GM21381 (cell line): ENCODE measurements around the gene NTN1.
"Not testable (repeated sequence)": the region's sequence is repeated elsewhere in the genome, so short reads cannot be mapped to it uniquely, and the experiment has no call there.

Source experiments
- ATAC-seq: cut with Tn5 transposase; IDR thresholded peaks from one replicate; pipeline ENCODE4 v1.9.1; 2021; ENCODE audit warnings: mild to moderate bottlenecking, moderate library complexity; ENCODE audit not compliant: unreplicated experiment

The NTN1 gene

DNA sequence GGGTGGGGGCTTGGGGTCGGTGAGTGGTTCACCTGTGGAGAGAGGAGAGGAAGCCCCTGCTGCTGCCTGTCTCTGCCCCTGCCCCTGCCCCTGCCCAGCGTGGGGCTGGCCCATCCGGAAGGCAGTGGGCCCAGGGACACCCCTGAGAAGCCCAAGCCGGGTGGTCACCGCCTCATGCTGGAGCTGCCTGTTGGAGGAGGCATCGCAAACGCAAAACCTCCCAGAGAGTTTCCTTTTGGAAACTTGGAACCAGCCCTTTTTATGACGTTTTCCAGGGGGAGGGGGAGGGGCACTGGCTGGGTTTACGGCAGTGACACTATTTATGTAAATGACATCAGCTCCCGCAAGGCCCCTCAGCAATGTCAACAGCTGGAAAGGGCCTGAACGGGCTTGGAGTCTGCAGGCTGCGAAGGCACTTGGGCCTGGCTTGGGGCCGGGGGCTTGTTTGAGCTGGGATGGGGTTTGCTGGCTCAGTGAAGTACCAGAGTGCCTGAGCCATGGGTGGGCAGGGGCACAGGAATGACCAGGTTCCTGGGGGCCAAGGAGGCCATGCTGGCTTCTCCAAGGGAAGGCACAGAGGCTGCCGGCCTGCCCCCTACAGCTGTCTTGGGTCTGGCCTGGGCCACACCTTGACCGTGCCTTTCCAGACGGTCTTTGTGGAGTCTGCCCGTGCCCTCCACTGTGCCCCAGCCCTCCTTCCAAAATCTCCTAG lies 219.5 kb downstream of the NTN1 start:
- ATAC-seq = no peak

DNA sequence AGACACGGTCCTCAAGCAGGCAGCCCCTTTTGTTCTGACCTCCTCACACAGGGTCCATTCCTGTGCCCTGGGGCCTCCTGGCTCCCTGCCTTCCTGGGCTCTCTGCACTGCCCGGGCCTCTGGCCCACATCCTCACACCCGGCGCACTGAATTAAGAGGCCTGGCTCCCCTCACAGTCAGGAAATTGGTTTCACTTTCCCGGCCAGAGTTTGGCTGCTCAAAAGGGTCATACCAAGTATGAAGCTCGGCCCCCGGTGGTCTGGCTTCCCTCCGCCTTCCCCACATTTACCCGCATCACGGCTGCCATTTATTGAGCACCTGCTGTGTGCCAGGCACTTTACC lies 220.0 kb downstream of the NTN1 start:
- ATAC-seq = no peak

DNA sequence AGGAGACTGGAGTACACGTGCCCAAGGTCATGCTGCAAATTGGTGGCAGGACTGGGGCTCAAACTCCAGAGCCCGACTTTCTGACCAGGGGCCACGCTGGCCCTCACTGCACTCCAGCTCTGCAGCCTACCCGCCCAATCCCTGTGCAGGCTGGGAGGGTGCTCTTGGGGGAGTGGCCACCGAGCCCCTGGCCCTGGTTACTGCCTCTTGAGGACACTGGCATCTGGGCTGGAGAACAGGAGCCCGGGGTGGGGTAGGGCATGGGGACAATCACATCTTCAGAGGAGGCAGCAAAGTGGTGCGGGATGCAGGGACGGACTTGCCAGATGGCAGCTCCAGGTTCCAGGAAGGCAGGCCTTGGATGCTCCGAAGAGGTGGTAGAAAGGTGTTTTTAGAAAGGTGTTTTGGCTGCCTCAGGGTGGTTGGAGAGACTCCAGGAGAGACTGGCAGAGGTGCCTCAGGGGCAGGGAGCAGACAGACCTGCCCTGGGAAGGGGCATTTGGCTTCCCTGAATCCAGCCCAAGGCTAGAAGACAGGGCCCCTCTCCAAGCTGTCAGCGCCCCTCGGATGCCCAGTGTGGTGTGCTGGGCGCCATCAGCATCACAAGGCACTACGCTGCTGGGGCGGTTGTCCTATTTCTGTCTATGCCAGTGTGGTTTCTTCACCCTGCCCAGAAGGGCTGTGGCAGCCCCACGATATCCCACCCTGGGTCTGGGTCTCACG lies 220.6 kb downstream of the NTN1 start:
- ATAC-seq = no peak

DNA sequence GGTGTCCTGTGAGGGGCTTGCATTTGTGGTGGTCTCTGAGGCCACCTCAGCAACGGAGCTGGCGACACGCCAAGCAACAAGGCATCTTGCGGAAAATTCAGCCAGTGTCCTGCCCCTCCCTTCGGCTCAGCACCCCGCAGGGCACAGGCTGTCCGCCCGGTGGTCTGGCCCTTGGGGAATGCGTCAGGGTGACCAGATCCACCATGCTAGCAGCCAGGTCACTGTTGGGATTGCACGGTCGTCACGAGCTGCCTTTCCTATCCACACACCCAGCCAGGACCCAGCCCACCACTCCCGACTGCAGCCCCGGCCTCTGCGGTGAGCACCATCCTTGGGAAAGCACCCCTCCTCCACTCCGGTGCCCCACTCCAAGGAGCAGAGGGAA lies 221.2 kb downstream of the NTN1 start:
- no peak for ATAC-seq

DNA sequence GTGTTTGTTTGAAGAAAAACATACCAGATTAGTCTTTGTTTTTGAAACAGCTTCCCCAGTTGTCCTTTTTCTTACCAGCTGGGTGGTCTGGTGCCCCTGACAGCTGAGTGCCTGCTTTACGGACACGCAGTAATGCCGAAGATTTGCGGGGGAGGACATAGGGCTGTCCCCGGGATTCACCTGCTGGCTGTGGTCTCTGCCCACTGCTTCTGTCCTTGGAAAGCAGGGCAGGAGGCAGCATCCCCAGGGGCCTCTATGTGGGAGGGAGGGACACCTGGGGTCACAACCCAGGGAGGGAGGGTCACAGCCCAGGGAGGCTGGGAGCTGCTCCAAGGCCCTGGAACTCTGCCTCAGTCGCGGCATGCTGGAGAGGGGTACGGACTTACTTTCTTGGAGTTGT lies 221.7 kb downstream of the NTN1 start:
- no peak for ATAC-seq

DNA sequence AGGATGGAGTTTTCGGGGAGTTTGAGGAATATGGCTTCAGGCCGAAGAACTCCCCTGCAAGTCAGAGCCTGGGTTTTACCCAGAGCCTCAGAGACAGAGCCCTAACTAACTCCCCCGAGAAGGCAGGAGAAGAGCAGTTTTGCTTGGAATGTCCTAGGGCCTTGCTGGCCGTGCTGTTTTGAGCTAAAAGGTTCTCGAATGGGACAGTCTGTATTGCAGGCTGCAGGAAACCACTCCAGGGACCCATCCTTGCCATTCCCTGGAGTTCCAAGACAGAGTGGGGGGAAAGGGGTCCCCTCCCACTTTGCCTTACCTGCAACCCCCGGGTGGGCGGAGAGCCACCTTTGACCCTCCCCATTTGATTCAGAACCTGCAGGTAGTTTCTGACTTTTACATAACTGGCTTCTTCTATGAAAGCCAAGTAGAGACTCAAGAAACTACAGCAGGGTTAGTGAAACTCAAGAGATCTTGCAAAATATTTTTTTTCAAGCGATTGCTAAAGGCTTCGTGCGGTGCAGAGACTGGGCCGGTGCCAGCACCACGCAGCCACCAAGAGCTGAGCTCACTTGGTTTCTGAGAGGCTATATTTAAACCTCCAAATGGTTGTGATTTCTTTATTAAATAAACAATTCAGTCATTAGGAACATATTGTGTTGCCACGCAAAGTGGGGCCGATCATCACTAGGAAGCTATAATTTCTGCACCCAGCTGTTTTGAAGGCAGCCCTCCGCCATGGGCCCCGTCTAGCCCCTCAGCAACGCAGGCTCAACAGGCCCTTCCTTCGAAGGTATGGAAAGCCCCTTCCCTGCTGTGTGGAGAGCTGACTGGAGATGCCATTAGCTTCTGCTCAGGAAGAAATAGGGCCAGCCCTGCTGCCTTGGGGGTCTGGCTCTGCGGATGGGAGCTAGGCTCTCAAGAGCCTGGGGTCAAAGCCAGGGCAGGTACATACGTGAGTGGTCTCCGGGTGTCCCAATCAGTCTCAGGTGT lies 223.0 kb downstream of the NTN1 start:
- no peak for ATAC-seq

DNA sequence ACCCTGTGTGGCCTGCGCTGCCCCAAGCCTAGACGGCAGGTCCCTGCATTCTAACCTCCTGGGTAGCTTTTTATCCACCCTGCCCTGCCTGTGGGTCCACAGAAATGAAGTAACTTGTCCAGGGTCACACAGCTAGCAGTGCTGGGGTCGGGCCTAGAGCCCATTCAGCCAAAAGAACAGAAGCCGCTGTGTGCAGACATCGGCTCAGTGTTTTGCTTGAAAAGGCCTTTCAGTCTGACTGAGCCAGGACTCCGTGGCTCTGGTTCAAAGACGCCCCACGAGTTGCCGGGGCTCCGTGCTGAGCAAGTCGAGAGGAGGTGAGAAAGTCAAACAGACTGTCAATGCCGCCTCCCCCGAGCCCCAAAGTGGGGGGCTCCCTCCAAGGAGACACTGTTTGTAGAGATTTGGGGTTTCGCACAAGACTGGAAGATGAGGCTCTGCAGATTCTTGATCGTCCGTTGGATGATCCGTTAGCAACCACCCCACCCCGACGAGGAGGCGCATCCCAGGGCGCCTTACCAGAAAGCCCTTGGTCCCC lies 226.2 kb downstream of the NTN1 start:
- no peak for ATAC-seq

DNA sequence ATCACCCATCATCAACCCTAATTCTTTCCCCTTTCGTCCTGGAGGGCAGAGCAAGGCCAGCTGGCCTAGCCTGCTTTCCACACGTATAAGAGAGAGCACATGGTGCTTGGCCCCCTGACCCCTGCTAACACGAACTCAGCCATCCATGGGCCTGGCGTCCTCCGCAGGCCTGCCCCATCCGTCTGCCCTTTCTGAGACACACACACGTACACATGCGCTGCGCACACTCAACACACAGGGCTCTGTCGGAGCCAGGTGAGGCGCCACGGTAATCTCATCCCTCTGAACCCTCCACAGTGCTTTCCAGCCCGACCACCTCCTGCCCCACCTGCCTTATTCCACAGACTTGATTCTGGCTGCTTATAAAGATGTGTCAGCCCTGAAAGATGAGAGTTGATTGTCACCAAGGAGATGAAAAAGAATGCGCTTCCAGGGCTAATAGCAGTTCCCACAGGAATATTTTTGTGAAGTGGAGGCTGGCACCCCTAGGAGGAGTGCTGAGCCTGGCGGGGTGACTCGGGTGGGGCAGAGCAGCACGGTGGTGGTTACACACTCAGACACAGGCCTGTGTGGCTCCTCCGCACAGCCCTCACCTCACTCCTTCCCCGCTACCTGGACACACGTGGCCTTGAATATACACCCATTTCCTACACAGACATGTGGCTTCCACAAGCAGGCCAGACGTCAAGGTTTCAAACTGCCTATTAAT lies 228.1 kb downstream of the NTN1 start:
- no peak for ATAC-seq

DNA sequence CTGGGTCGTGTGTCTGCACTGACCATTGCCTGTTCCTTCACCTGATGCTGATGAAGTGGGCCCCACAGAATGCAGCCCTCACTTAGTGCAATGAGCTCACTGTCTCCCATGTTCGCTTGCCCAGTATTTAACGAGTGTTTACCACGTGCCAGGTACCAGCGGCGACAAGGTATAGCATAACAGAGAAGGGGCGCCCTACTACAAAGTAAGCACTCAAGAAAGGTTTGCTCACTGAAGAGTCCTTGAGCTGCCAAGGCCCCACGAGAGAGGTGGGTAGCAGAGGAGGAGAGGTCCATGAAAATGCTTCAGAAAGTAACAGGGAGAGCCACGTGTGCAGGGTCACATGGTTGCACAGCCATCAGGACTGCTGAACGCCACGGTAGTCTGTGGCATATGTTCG lies 230.0 kb downstream of the NTN1 start:
- no peak for ATAC-seq

DNA sequence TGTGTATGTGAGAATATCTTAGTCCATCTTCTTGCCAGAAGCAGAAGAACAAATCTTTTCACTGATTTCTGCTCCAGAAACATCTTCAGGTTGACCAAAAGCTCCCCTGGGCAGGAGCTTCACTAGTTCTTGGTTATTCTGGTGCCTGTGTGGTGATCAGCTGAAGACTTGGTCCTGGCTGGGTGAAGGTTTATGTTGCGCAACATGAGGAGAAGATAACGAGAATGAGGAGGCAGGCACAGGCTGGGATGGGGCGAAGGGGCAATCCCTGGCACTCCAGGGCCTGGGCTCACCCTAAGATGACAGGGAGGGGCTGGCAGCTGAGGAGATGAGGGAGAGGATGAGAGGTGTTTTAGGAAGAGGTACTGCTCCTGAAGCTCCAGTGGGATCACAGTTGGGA lies 232.0 kb downstream of the NTN1 start:
- no peak for ATAC-seq

DNA sequence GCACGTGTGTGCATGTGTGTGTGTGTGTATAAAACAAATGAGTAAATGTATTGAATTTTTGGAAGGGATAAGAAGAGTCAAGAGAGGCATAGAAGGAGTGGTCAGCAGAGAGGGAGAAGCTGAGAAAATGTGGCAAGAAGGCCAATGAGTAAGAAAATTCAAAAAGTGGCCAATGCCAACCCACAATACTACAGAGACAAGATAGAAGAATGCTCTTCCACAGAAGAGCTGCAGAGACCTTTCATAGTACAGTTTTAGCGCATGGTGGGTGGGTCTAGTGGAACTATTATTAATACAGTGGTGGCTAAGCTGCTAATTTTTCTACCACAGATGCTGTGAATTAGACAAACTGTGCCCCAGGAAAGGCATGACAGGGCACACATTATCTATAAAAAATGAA lies 233.5 kb downstream of the NTN1 start:
- no peak for ATAC-seq

DNA sequence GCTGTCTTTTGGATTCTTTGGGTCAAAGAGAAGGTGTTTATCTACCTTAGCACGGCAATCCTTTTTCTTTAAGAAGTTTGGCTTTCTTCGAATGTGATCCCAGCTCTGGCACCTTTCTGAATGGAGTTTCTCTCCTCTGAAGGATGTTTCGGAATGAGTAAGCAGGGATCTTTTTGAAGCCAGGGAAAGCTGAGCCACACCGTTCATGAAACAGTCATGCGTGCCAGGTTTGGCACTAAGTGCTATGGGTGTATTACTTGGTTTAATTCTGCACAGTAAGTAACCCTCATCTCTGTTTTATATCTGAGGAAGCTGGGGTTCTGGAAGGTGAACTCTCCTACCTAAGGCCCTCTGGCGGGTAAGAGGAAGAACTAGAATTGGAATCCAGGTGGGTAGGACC lies 234.5 kb downstream of the NTN1 start:
- ATAC-seq = no peak

DNA sequence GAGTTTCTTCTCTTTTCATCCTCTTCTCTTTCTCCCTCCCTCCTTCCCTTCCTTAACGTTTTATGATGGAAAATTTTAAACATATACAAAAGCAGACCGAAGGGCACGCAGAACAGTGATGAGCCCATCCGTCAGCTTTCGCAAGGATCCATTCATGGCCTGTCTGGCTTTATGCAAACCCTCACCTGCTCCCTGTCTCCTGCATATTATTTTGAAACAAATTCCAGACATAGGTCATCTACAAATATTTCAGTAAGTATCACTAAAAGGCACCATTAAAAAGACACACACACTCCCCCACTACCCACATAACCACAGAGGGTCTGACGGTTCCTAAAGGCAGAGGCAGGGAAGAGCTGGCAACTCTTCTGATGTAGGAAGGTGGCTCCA lies 235.0 kb downstream of the NTN1 start:
- no peak for ATAC-seq

DNA sequence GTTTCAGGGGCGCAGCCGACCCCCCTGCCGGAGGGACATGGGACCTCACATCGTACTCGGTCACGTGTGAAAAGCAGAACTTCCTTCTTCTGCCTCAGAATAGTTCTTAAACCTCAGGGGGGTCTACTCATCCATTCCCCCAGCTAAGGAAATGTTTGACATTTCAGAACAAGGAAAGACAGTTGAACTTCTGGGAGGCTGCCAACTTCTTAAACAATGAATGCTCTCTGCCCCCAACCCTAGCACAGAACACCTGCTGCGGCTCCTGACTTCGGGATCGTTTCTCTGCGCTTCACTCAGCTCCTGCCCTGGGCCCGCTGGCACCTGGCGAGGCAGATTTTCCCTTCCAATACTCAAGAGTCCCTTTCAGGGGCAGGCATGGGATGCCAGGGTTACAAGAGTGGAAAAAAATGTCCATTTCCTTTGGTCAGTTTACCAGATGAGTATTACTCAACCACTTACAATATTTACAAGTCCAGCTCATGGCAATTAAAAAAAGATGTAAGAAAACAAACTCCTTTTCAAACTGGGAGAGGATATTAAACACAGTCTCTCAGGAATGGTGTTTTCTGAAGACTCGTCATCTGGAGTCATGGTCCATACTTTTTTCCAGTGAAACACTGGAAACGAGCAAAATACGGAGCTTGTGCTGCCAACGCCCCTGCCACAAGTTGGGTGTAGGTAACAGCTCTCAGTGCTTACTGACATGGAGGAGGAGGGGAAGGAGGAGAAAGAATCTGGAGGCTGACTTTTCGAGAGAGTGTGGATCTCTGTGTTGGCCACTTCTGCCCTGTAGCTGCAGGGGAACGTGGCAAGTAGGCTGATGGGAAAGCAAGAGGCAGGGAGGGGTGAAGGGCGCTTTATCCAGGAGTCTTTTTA lies 235.7 kb downstream of the NTN1 start:
- no peak for ATAC-seq

DNA sequence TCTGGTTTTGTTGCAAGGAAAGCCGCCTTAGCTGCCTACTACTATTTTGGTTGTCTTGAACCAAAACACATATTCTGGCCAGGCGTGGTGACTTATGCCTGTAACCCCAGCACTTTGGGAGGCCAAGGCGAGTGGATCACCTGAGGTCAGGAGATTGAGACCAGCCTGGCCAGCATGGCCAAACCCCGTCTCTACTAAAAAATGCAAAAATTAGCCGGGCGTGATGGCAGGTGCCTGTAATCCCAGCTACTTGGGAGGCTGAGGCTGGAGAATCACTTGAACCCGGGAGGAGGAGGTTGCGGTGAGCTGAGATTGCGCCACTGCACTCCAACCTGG lies 236.3 kb downstream of the NTN1 start:
- ATAC-seq = not testable (repeated sequence)

DNA sequence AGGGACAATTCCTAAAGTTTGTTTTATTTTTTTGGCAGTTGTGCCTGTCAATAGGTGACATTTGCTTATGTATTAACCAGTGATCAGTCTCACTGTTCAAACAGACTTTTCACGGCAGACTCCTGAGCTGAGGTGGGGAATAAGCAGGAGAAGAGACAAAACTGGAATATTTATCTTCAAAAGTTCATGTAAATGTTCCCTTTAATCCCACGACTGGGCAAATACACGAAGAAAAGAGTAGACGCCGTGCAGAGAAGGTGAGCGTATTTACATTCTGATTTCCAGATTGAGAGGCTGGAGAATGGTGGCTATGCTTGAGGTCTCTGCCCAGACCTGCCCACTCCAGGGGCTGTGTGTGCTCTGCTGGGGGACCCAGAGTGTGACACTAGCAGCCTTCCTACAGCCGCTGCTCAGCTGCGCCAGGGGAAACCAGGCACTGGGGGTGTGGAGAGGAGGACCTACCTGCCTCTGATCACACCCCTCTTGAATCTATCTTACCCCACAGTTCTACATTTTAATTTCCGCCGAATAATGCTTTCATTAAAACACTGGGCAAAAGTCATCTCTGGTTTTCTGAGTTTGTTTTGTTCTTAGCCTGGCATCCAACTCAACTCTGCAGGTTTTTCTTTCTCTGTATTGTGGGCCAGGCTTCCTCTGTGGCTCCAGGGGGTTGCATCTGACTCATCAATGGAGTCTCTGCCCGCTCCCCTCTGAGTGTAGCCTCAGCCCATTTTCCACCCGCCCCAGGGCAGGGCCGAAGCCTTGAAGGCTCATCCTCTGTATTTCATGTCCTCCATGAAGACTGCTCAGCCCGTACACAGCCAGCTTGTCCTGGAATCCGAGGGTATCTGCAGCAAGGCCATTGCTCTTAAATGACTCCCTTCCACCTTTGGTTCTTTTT lies 237.1 kb downstream of the NTN1 start:
- ATAC-seq = no peak

DNA sequence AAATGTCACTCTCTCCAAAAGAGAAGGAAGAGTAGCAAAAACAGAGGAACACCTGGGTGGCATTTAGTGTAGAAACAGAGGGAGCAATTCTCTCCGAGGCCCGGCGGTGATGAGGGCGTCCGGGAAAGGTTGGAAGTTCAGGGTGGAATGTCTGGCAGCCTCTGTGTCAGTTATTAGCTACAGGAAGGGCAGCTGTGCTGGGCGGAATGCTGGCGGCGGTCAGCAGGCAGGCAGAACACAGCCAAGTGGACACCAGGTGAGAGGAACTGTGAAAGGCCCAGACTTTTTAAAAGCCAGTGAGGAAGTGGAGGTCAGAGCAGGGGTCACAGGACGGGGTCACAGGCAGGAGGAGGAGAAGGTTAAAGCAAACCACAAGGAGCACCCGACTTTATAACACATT lies 238.1 kb downstream of the NTN1 start:
- no peak for ATAC-seq

DNA sequence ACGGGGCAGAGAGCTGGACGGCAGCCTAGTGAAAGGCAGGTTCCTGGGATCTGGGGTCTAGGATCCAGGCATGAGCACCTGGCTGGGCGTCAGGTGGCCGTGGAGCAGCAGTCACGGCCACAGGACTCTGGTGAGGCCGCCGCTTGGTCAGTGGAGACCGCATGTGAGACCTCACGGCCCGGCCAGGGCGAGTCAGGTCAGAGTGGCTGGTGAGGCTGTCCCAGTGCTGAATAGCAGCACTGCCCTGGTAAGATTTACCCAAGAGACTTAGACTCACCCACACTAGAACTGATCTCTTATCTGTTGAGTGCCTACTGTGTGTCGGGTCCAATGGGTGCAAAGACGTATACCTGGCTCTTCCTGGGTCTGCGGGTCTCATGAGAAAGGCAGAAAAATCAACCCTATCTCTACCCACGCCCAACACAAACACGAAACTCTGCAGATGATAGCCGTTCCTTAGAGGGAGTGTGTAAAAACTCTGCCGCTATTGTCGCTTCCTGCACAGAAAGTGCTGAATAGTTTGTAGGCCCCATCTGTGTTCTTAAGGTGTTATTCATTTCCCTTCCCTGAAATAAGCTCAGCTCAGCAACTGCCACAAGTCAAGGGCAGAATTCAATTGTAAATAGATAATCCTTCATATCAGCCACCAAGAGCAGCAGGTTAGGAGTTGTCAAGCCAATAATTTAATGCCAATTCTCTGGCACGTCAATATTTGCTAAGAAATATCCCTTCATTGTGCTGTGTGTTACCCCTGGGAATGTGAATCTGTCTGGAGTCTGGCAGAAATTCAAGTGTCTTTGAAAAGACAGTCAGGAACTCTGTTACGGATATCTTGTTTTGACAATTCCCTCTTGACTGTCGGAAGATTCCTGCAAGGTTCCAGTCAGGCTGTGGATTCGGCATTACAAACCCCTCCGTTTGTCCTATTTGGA lies 240.0 kb downstream of the NTN1 start:
- no peak for ATAC-seq
